OCI-LY1 (cell line): ENCODE measurements around the gene ARID5A.

ENCODE experiments used
- H2AFZ ChIP-seq: fragments of 200-600 bp; sonication (generic), shearing (Covaris generic); 2 replicates; pipeline ENCODE4 v1.6.0; 2014; ENCODE audit warnings: antibody characterized with exemption, mild to moderate bottlenecking, low read length
- H3F3A ChIP-seq: fragments of 200-600 bp; sonication (generic), shearing (Covaris generic); 2 replicates; pipeline ENCODE4 v1.6.0; 2014; ENCODE audit warnings: mild to moderate bottlenecking, antibody characterized with exemption, low read length, moderate library complexity; ENCODE audit not compliant: insufficient read depth
- H3K27ac ChIP-seq: fragments of 200-600 bp; sonication (generic); 2 replicates; pipeline ENCODE4 v1.5.1; 2014; ENCODE audit warnings: low read length, mixed run types, mild to moderate bottlenecking, low read depth; ENCODE audit not compliant: poor library complexity, severe bottlenecking
- H3K27me3 ChIP-seq: fragments of 200-600 bp; sonication (generic); 2 replicates; pipeline ENCODE4 v1.6.0; 2014; ENCODE audit warnings: antibody characterized with exemption, mild to moderate bottlenecking, low read length, moderate library complexity; ENCODE audit not compliant: insufficient read depth
- H3K36me3 ChIP-seq: fragments of 200-600 bp; sonication (generic); 2 replicates; pipeline ENCODE4 v1.6.1; 2014; ENCODE audit warnings: mild to moderate bottlenecking, antibody characterized with exemption, low read length, moderate library complexity, mixed read lengths; ENCODE audit not compliant: insufficient read depth
- H3K4me1 ChIP-seq: fragments of 200-600 bp; sonication (generic); 2 replicates; pipeline ENCODE4 v1.5.1; 2014; ENCODE audit warnings: mild to moderate bottlenecking, low read length, moderate library complexity; ENCODE audit not compliant: insufficient read depth, severe bottlenecking
- H3K4me2 ChIP-seq: fragments of 200-600 bp; sonication (generic), shearing (Covaris generic); 2 replicates; pipeline ENCODE4 v1.6.1; 2014; ENCODE audit warnings: low read length
- H3K4me3 ChIP-seq: fragments of 200-600 bp; sonication (generic); 2 replicates; pipeline ENCODE4 v1.5.1; 2014; ENCODE audit warnings: low read length, low read depth, mild to moderate bottlenecking, mixed read lengths; ENCODE audit not compliant: poor library complexity, severe bottlenecking
- H3K79me2 ChIP-seq: fragments of 200-600 bp; shearing (Covaris generic); 2 replicates; pipeline ENCODE4 v1.6.1; 2016; ENCODE audit warnings: mixed run types, low read length, mixed read lengths; ENCODE audit not compliant: insufficient read depth
- H3K9ac ChIP-seq: fragments of 200-600 bp; sonication (generic), shearing (Covaris generic); 2 replicates; pipeline ENCODE4 v1.6.1; 2014; ENCODE audit warnings: mild to moderate bottlenecking, low read length, mixed read lengths
- H3K9me2 ChIP-seq: fragments of 200-600 bp; sonication (generic), shearing (Covaris generic); 2 replicates; pipeline ENCODE4 v1.6.1; 2014; ENCODE audit warnings: low read depth, mild to moderate bottlenecking, low read length, mixed read lengths
- H3K9me3 ChIP-seq: fragments of 200-600 bp; shearing (Covaris generic); 2 replicates; pipeline ENCODE4 v1.6.1; 2014; ENCODE audit warnings: low read length, mixed read lengths
- H4K20me1 ChIP-seq: fragments of 200-600 bp; sonication (generic), shearing (Covaris generic); 2 replicates; pipeline ENCODE4 v1.6.0; 2016; ENCODE audit warnings: mild to moderate bottlenecking, low read length; ENCODE audit not compliant: insufficient read depth
- EZH2 ChIP-seq: fragments of 200-600 bp; sonication (generic), shearing (Covaris generic); IDR thresholded peaks from 2 replicates; pipeline ENCODE4 v1.8.0; 2017; ENCODE audit warnings: borderline replicate concordance, mixed run types, mild to moderate bottlenecking, antibody characterized with exemption, low read length, moderate library complexity, mixed read lengths
- TF ChIP-seq, protein P1 (sequence below): fragments of 200-600 bp; sonication (generic), shearing (Covaris generic); IDR thresholded peaks from 2 replicates; pipeline ENCODE4 v1.5.1; 2017; ENCODE audit warnings: mild to moderate bottlenecking, antibody characterized with exemption, low read length, moderate library complexity, mixed read lengths

Gene ARID5A

DNA sequence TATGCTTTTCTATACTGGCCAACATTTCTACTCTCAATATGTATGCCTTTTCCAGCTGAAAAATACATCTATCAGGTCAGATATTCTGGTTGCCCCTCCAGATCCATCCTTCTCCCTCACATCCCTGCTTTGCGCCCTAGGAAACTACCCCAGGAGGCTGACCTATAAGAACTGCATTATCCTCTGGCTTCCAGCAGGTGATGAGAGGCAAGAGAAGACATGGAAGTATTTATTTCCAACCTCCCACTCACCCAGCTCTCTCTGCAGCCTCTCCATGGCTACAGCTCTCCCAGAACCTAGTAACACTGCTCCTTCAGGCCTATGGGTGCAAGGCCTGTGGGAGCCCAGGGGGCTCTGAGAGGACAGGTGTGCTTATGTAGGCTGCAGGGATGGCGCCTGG, 42.9 kb downstream of the ARID5A start:
- H3K4me3 ChIP-seq = no peak overlapping the region
- no peaks in the 10 kb centered on the region for H3F3A ChIP-seq
- TF ChIP-seq EZH2 = no peak
- TF ChIP-seq, protein P1, sequence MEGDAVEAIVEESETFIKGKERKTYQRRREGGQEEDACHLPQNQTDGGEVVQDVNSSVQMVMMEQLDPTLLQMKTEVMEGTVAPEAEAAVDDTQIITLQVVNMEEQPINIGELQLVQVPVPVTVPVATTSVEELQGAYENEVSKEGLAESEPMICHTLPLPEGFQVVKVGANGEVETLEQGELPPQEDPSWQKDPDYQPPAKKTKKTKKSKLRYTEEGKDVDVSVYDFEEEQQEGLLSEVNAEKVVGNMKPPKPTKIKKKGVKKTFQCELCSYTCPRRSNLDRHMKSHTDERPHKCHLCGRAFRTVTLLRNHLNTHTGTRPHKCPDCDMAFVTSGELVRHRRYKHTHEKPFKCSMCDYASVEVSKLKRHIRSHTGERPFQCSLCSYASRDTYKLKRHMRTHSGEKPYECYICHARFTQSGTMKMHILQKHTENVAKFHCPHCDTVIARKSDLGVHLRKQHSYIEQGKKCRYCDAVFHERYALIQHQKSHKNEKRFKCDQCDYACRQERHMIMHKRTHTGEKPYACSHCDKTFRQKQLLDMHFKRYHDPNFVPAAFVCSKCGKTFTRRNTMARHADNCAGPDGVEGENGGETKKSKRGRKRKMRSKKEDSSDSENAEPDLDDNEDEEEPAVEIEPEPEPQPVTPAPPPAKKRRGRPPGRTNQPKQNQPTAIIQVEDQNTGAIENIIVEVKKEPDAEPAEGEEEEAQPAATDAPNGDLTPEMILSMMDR = no peak

DNA sequence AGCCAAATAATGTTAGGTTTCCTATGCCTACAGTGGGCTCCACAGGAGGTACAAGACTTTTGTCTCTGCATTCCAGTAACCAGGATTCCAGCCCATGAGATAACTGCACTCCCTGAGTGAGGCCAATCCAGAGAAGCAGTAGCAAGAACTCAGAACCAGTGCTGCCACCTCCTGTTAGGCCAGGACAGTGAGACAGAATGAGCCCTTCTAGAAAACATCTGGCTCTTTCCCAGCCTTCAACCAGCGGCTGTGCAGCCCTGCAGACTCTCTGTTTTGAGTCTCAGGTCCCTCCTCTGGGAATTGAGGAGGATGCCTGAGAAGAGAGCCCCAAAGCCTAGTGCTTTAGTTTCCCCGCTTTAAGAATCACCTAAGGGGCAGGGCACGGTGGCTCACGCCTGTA, 44.2 kb downstream of the ARID5A start:
- Histone ChIP-seq H3K4me1 (no peaks in the 10 kb centered on the region), H2AFZ (no peak overlapping the region), H3K27ac (no peak overlapping the region), H3K4me3 (no peak overlapping the region), H3K27me3 (no peaks in the 10 kb centered on the region), H3K9me2 (no peaks in the 10 kb centered on the region), H3K4me2 (no peak overlapping the region), H3F3A (no peaks in the 10 kb centered on the region), H4K20me1 (no peaks in the 10 kb centered on the region), H3K9ac (no peak overlapping the region), H3K9me3 (no peaks in the 10 kb centered on the region), H3K79me2 (no peaks in the 10 kb centered on the region), H3K36me3 (no peaks in the 10 kb centered on the region)
- no peak for TF ChIP-seq EZH2
- TF ChIP-seq, protein P1 = no peak

More for the DNA sequence above, 42.9 kb downstream of the ARID5A start:
- H3K4me2 ChIP-seq = no peak overlapping the region
- no peaks in the 10 kb centered on the region for H3K9me2 ChIP-seq
- H3K4me1 ChIP-seq = no peaks in the 10 kb centered on the region
- no peaks in the 10 kb centered on the region for H4K20me1 ChIP-seq
- H3K27ac ChIP-seq = no peak overlapping the region
- H3K9ac ChIP-seq = no peak overlapping the region
- H3K36me3 ChIP-seq = no peaks in the 10 kb centered on the region
- no peaks in the 10 kb centered on the region for H3K9me3 ChIP-seq
- no peaks in the 10 kb centered on the region for H3K27me3 ChIP-seq
- H2AFZ ChIP-seq = no peak overlapping the region
- no peaks in the 10 kb centered on the region for H3K79me2 ChIP-seq

DNA sequence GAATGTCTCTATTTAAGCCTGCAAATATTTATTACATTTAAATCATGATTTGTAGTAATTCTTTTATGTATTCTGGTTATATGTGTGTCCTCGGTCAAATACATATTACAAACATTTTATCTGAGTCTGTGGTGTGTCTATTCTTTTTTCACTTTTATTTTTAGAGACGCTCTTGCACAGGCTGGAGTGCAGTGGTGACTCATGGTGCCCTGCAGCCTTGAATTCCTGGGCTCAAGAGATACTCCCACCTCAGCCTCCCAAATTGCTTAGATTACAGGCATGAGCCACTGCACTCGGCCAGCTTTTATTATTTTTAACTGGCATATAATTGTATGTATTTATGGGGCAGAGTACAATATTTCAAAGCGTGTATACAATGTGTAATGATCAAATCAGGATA, 47.5 kb downstream of the ARID5A start:
- H2AFZ ChIP-seq = no peak overlapping the region
- H3K36me3 ChIP-seq = no peaks in the 10 kb centered on the region
- H3K9me3 ChIP-seq = no peaks in the 10 kb centered on the region
- H3K4me3 ChIP-seq = no peak overlapping the region
- H3K9ac ChIP-seq = no peak overlapping the region
- H3K4me2 ChIP-seq = no peak overlapping the region
- no peaks in the 10 kb centered on the region for H3K79me2 ChIP-seq
- H3K27ac ChIP-seq = no peak overlapping the region
- no peaks in the 10 kb centered on the region for H3F3A ChIP-seq
- no peaks in the 10 kb centered on the region for H3K27me3 ChIP-seq
- H3K9me2 ChIP-seq = no peaks in the 10 kb centered on the region
- no peaks in the 10 kb centered on the region for H4K20me1 ChIP-seq
- H3K4me1 ChIP-seq = no peaks in the 10 kb centered on the region
- TF ChIP-seq, protein P1 = no peak
- no peak for TF ChIP-seq EZH2
